Left lung (tissue), 10 donors: ENCODE results near the gene EXOC2. TPM values are rescaled to one million over a fixed set of nuclear protein-coding genes. Genes with fewer than 3 reads are reported as not detected.

Source experiments
- ATAC-seq: fragments of 200-7000 bp; cut with Tn5 transposase; one replicate; pipeline ENCODE4 v1.9.1; 2020; ENCODE audit warnings: moderate library complexity
- DNase-seq, 4 donors: peaks; one replicate each; pipeline ENCODE4 v3.0.0-alpha.2; 2013 to 2020
- H3K27ac ChIP-seq, 2 donors: fragments of 200-600 bp; sonication (generic) in 1 of 2; one replicate each; pipeline versions ENCODE4 v1.5.0 to v1.8.0; 2020 to 2021
- H3K27me3 ChIP-seq, 2 donors: fragments of 200-600 bp; sonication (generic) in 1 of 2; one replicate each; pipeline versions ENCODE4 v1.5.0 to v1.8.0; 2020 to 2021
- H3K36me3 ChIP-seq, 2 donors: fragments of 200-600 bp; sonication (generic) in 1 of 2; one replicate each; pipeline versions ENCODE4 v1.5.0 to v1.8.0; 2020 to 2021
- H3K4me1 ChIP-seq, 2 donors: fragments of 200-600 bp; one replicate each; pipeline ENCODE4 v1.8.0; 2021
- H3K4me3 ChIP-seq, 2 donors: fragments of 200-600 bp; sonication (generic) in 1 of 2; one replicate each; pipeline versions ENCODE4 v1.5.0 to v1.8.0; 2020 to 2021; ENCODE audit warnings: mild to moderate bottlenecking in 1 of 2
- H3K9me3 ChIP-seq, 2 donors: fragments of 200-600 bp; sonication (generic) in 1 of 2; one replicate each; pipeline versions ENCODE4 v1.5.0 to v1.8.0; 2020 to 2021
- CTCF ChIP-seq, 2 donors: fragments of 200-600 bp; sonication (generic) in 1 of 2; IDR thresholded peaks; one replicate each; pipeline versions ENCODE4 v1.5.0 to v1.8.0; 2021; ENCODE audit warnings: antibody characterized with exemption in 2 of 2
- intact Hi-C, 2 donors: fragments of 100-400 bp; cut with DNase I; formaldehyde crosslinking; loops; one replicate each; pipeline versions ENCODE4 v1.11.2 to v1.14.2; 2022
- polyA plus RNA-seq, 6 donors: library from polyadenylated mRNA; unstranded; fragments of 120-200 nt; gene quantifications; one replicate each; pipeline ENCODE4 v1.2.1, GENCODE V29; 2013; ENCODE audit not compliant: insufficient read length in 6 of 6
- total RNA-seq, 2 donors: library from RNA; stranded (reverse); fragmentation: NEBNext Ultra II Directional; extraction: Animal tissue kit (Norgen Biotek cat#: 25700); gene quantifications; one replicate each; pipeline ENCODE4 v1.2.1, GENCODE V29; 2021
- donor health status: DM: no; HTN: yes; CAD: no.
- donor health status: DM: no; HTN: no; CAD: no.

The EXOC2 gene
- total and polyA plus RNA-seq, 8 donors, result 19.8 to 30.4 (median 28.4) TPM

GRCh38 chr6:714100-714499 lies 21.2 kb upstream of the EXOC2 start:
- H3K4me3 ChIP-seq, result no peak overlapping the region
- H3K27me3 ChIP-seq, result peaks cover 0 to 7% of the 10 kb centered on the region in 2 donors
- H3K36me3 ChIP-seq, result no peaks in the 10 kb centered on the region
- no peak overlapping the region for H3K27ac ChIP-seq
- DNase-seq (no peak), ATAC-seq (no peak)
- H3K4me1 ChIP-seq, result peaks cover 0 to 18% of the 10 kb centered on the region in 2 donors
- H3K9me3 ChIP-seq, result no peaks in the 10 kb centered on the region
- intact Hi-C loops, result no loop called here
- TF ChIP-seq CTCF (IDR thresholded peaks at IDR 0.05), result no peak

GRCh38 chr6:713351-713750 lies 20.4 kb upstream of the EXOC2 start:
- Histone ChIP-seq H3K4me3 (no peak overlapping the region), H3K27me3 (peaks cover 0 to 7% of the 10 kb centered on the region in 2 donors), H3K27ac (no peak overlapping the region), H3K9me3 (no peaks in the 10 kb centered on the region), H3K4me1 (peaks cover 0 to 18% of the 10 kb centered on the region in 2 donors), H3K36me3 (no peaks in the 10 kb centered on the region)
- no peak for DNase-seq
- intact Hi-C loops, result no loop called here
- ATAC-seq, result no peak
- no peak for TF ChIP-seq CTCF (IDR thresholded peaks at IDR 0.05)

- H3K27ac ChIP-seq, result no peak overlapping the region
- peaks cover 0 to 18% of the 10 kb centered on the region in 2 donors for H3K4me1 ChIP-seq
- TF ChIP-seq CTCF (IDR thresholded peaks at IDR 0.05), result no peak
- DNase-seq, result no peak
- ATAC-seq, result no peak
- no peaks in the 10 kb centered on the region for H3K36me3 ChIP-seq
- H3K9me3 ChIP-seq, result no peaks in the 10 kb centered on the region
- intact Hi-C loops, result no loop called here
- H3K4me3 ChIP-seq, result no peak overlapping the region
- peaks cover 0 to 7% of the 10 kb centered on the region in 2 donors for H3K27me3 ChIP-seq
Observed at GRCh38 chr6:712805-713204, 19.9 kb upstream of the EXOC2 start.

GRCh38 chr6:711925-712324 lies 19.0 kb upstream of the EXOC2 start:
- no peak for TF ChIP-seq CTCF (IDR thresholded peaks at IDR 0.05)
- peaks cover 0 to 7% of the 10 kb centered on the region in 2 donors for H3K27me3 ChIP-seq
- peak overlapping the region; percentile 92 to 93 for H3K27ac ChIP-seq
- DNase-seq, result no peak
- H3K9me3 ChIP-seq, result no peaks in the 10 kb centered on the region
- intact Hi-C loops, result no loop called here
- no peaks in the 10 kb centered on the region for H3K36me3 ChIP-seq
- peak overlapping the region in 1 of 2 donors; percentile 60 for H3K4me3 ChIP-seq
- ATAC-seq, result no peak
- H3K4me1 ChIP-seq, result peaks cover 0 to 18% of the 10 kb centered on the region in 2 donors

GRCh38 chr6:710601-711571 lies 17.9 kb upstream of the EXOC2 start:
- peak; percentile 63 to 89 (median 75) for DNase-seq
- Histone ChIP-seq H3K27ac (peak overlapping the region; percentile 92 to 93), H3K36me3 (no peaks in the 10 kb centered on the region), H3K4me1 (peaks cover 0 to 18% of the 10 kb centered on the region in 2 donors), H3K27me3 (peaks cover 0 to 7% of the 10 kb centered on the region in 2 donors), H3K4me3 (peak overlapping the region; percentile 58 to 60), H3K9me3 (no peaks in the 10 kb centered on the region)
- intact Hi-C loops, result no loop called here
- TF ChIP-seq CTCF (IDR thresholded peaks at IDR 0.05), result no peak
- ATAC-seq, result peak; percentile 93
